ENCODE data around the gene HTR3E.
"Not testable (repeated sequence)": the region's sequence is repeated elsewhere in the genome, so short reads cannot be mapped to it uniquely, and the experiment has no call there.

HTR3E gene

DNA sequence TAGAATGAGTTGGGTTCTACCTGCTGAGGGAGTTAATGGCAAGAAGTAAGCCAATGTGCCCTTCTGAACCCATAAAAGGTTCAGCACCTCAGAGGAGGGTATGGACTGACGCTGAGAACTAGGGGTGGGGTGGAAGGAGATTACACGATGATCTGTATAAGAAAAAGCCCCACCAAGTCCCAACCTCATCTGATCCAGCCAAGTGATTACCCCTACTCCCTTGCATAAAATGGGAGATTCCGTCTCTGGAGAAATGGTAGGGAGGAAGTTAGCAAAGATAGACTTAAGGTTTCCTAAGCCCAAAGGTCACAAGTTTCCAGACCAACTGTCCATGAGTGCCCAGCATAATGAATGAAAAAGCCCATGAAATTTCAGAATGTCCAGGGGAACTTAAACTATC lies 51.2 kb downstream of the HTR3E start:
- intact Hi-C loops (cut with DNase I): no loop called here
- no peak for DNase-seq

DNA sequence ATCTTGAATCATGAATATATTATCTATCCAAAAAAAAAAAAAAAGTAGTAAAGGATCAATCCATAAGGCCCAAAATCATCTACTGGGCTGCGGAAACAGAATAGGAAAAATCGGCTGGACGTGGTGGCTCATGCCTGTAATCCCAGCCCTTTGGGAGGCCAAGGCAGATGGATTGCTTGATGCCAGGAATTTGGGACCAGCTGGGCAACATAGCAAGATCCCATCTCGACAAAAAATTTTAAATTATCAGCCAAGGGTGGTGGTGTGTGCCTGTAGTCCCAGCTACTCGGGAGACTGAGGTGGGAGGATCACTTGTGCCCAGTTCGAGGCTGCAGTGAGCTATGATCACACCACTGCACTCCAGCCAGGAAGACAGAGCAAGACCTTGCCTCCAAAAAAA lies 52.3 kb downstream of the HTR3E start:
- DNase-seq: no peak
- intact Hi-C loops (cut with DNase I): no loop called here

DNA sequence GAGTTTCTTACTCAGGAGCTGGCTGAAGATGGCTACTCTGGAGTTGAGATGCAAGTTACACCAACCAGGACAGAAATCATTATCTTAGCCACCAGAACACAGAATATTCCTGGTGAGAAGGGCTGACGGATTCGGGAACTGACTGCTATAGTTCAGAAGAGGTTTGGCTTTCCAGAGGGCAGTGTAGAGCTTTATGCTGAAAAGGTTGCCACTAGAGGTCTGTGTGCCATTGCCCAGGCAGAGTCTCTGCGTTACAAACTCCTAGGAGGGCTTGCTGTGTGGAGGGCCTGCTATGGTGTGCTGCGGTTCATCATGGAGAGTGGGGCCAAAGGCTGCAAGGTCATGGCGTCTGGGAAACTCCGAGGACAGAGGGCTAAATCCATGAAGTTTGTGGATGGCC lies 52.9 kb downstream of the HTR3E start:
- DNase-seq; intact Hi-C loops (cut with DNase I): not testable (repeated sequence)

DNA sequence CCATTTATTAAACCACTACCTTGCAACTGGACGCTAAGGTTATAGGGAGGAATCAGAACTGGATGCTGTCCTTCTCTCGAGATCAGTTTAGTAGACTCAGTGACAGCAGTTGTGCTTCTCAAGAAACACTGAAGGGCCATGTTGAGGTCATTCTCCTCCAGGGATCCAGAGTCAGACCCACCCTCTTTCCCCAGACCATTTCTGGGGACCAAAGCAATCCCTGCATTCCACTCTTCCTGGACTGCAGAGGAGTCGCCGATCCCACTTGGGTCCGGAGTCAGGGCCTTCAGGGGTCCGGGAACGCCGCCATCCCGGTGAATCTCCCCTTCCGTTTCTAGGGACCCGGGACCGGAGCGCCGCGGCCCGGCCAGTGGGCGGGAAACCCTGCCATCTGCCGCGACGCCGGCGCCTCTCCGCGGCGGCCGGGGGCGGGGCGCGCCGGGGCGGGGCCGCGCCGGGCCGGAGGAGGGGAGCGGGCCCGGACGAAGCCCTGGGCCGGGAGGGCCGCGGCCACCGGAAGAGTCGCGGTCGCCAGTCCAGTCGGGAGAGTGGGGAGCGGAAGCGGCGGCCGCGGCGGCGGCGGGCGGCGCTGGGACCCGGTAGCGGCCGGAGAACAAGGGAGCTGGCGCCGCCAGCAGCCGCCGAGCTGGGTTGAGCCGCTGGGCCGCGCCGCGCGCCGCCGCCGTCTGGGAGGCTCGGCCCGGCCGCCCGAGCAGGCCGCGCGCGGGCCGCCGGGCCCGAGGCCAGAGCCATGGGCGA lies 58.2 kb downstream of the HTR3E start, which contains the start of gene DVL3:
TSS of gene DVL3 (plus strand) at position 493 of the 759 bp plus-strand sequence. CDS start at position 752, 259 bp downstream.
- DNase-seq: peak in 41 of 42 donors; percentile 36 to 87 (median 72)

DNA sequence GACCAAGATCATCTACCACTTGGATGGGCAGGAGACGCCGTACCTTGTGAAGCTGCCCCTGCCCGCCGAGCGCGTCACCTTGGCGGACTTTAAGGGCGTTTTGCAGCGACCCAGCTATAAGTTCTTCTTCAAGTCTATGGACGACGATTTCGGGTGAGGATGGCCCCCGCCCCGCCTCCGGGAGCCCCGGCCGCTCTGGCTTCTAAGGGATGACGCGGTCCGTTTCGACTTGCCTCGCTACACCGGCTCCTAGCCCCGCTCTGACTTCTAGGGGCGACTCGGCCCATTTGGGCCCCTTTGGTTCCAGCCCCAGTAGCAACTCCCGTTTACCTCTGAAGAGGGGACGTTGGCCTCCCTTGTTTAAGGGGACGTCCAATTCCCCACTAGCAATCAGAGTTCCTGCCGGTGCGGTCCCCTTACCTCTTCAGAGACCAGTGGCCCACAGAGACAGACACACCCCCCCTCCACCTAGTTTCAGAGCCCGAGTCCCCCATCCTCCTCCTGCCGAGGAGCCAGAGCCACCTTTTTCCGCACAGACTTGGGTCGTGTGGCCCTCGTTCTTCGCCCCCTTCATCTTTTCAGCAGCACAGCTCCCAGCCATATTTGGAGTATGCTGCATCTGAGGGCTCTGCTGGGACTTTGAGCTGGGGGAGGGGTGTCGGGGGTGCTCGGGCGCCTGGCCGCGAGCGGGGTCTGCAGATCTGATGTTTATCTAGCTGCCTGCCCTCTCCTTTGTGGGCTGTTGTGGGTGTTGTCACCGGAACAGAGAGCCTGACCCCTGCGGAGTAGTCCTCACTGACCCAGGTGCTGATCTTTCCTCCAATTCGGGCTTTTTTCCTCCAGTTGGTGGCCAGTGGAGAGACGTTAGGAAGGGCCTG lies 59.0 kb downstream of the HTR3E start:
- DNase-seq: peak in 24 of 42 donors; percentile 11 to 65 (median 28)

More for the DNA sequence above, 58.2 kb downstream of the HTR3E start, which contains the start of gene DVL3:
- intact Hi-C loops (cut with DNase I): loop anchor here (2.0 kb wide), 1 partner anchor 20 kb away; the partner anchor contains the start of gene EIF2B5

DNA sequence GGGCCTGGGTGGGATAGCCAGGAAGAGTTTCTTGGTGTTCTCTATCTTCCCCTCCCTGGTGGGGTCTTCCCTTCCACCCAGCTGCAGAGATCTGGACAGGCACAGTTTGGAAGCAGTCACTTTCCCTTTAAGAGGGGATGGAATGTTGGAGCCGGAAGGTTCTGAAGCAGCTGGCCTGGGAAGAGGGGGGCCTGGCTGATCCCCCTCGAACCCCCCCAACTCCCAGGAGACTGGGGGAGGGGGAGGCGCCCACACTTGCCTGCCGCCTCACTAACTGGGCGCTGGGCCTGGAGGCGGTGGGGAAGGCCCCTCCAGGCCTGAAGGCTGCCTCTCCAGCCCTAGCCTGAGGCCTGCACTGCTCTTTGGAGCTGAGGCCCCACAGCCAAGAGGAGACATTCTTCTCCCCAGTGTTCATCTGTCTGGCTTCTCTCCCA lies 59.7 kb downstream of the HTR3E start:
- intact Hi-C loops (cut with DNase I): no loop called here
- DNase-seq: peak in 36 of 42 donors; percentile 20 to 79 (median 54)

More for the DNA sequence above, 59.0 kb downstream of the HTR3E start:
- intact Hi-C loops (cut with DNase I): loop anchor here (2.0 kb wide), 1 partner anchor 21 kb away; the partner anchor contains the start of gene EIF2B5
